Measurements from ENCODE around the gene UGGT1.

UGGT1 gene

DNA sequence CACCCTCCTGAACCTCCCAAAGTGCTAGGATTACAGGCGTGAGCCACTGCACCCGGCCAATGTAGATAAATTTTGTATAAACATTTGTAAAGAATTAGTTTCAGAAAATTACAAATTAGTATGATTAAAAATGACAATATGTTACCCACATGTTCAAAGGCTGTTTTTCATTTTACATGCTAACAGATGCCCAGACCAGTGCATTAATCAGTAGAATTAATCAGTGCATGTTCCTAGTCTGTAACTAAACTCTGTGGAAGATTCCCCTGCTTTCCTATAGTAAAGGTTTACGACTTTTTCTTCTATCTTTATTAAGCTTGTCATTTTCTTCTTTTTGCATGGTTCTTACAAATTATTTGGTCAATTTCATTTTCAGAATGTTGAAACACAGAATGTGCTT lies 65.8 kb downstream of the UGGT1 start:
- TF ChIP-seq, protein P1, sequence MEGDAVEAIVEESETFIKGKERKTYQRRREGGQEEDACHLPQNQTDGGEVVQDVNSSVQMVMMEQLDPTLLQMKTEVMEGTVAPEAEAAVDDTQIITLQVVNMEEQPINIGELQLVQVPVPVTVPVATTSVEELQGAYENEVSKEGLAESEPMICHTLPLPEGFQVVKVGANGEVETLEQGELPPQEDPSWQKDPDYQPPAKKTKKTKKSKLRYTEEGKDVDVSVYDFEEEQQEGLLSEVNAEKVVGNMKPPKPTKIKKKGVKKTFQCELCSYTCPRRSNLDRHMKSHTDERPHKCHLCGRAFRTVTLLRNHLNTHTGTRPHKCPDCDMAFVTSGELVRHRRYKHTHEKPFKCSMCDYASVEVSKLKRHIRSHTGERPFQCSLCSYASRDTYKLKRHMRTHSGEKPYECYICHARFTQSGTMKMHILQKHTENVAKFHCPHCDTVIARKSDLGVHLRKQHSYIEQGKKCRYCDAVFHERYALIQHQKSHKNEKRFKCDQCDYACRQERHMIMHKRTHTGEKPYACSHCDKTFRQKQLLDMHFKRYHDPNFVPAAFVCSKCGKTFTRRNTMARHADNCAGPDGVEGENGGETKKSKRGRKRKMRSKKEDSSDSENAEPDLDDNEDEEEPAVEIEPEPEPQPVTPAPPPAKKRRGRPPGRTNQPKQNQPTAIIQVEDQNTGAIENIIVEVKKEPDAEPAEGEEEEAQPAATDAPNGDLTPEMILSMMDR (IDR thresholded peaks at IDR 0.05; ENCODE audit: low read depth, low read length, poor library complexity, severe bottlenecking) = no peak
- no peak for TF ChIP-seq EZH2phosphoT487 (IDR thresholded peaks at IDR 0.05; ENCODE audit: borderline replicate concordance, low read length)
- H3K79me2 ChIP-seq (ENCODE audit: control insufficient read depth, low read length) = 0 out of 2 replicates have a peak, but pooled peaks cover 11% of the 10 kb centered on the region

DNA sequence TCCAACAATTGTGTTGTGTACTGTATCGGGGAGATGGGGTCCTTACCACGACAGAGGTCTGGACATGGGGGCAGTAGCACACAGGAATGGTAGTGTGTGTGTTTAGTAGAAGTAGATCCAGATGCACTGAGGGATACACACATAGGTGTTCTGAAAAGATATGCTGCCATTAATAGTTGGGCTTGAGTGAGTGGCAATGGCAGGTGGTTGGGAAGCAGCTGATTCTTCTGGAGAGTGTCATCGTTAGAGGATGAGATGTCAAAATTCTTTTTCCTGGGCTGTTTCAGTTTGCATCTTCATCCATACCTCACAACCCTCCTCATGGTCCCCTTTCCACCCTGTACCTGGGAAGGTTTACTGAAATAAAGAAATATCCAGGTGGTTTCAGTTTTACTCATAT lies 66.6 kb downstream of the UGGT1 start:
- H3F3A ChIP-seq (ENCODE audit: control insufficient read depth, insufficient read depth) = peaks cover 9% of the 10 kb centered on the region
- H3K9me2 ChIP-seq (replicated peaks; ENCODE audit: control insufficient read depth, low read length) = no peaks in the 10 kb centered on the region
- H3K4me3 ChIP-seq (ENCODE audit: low read length) = no peak overlapping the region
- H3K27ac ChIP-seq (ENCODE audit: low read depth, low read length) = no peak overlapping the region
- H4K20me1 ChIP-seq (ENCODE audit: control insufficient read depth, insufficient read depth, low read depth, low read length) = no peaks in the 10 kb centered on the region
- no peaks in the 10 kb centered on the region for H3K27me3 ChIP-seq (ENCODE audit: control insufficient read depth, low read length)
- no peak for TF ChIP-seq EZH2phosphoT487 (IDR thresholded peaks at IDR 0.05; ENCODE audit: borderline replicate concordance, low read length)
- TF ChIP-seq, protein P1 (IDR thresholded peaks at IDR 0.05; ENCODE audit: low read depth, low read length, poor library complexity, severe bottlenecking) = no peak
- H3K36me3 ChIP-seq (ENCODE audit: control insufficient read depth, low read length) = peaks cover 92% of the 10 kb centered on the region
- H3K4me2 ChIP-seq (ENCODE audit: low read length) = no peak overlapping the region
- peaks cover 47% of the 10 kb centered on the region for H3K4me1 ChIP-seq (ENCODE audit: control insufficient read depth, low read length)
- 0 out of 2 replicates have a peak, but pooled peaks cover 11% of the 10 kb centered on the region for H3K79me2 ChIP-seq (ENCODE audit: control insufficient read depth, low read length)
- no peaks in the 10 kb centered on the region for H3K9me3 ChIP-seq (ENCODE audit: control insufficient read depth, insufficient read depth, low read length)

More for the DNA sequence above, 65.8 kb downstream of the UGGT1 start:
- H3K4me2 ChIP-seq (ENCODE audit: low read length) = no peak overlapping the region
- H3K36me3 ChIP-seq (ENCODE audit: control insufficient read depth, low read length) = peaks cover 92% of the 10 kb centered on the region
- H4K20me1 ChIP-seq (ENCODE audit: control insufficient read depth, insufficient read depth, low read depth, low read length) = no peaks in the 10 kb centered on the region
- peaks cover 55% of the 10 kb centered on the region for H3K4me1 ChIP-seq (ENCODE audit: control insufficient read depth, low read length)
- H3F3A ChIP-seq (ENCODE audit: control insufficient read depth, insufficient read depth) = peaks cover 9% of the 10 kb centered on the region
- H3K27me3 ChIP-seq (ENCODE audit: control insufficient read depth, low read length) = no peaks in the 10 kb centered on the region
- H3K9me2 ChIP-seq (replicated peaks; ENCODE audit: control insufficient read depth, low read length) = no peaks in the 10 kb centered on the region
- H3K27ac ChIP-seq (ENCODE audit: low read depth, low read length) = peak overlapping the region; percentile 81
- no peaks in the 10 kb centered on the region for H3K9me3 ChIP-seq (ENCODE audit: control insufficient read depth, insufficient read depth, low read length)
- no peak overlapping the region; the same call in 1 of the 2 replicates for H3K4me3 ChIP-seq (ENCODE audit: low read length)

DNA sequence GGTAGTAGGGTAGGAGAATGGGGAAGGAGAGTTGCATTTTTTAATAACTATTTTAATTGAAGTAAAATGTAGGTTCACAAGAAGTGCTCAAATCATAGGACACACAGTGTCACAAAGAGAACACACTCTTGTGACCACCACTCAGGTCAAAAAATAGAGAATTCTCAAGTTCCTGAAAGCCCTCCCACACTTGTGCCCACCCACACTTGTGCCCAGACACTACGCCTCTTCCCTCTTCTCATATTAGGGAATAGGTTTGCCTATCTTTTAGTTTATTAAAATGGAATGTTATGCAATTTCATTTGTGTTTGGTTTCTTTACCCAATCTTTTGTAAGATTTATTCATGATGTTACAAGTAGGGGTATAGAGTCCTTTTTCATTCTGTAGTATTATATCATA lies 67.2 kb downstream of the UGGT1 start:
- Histone ChIP-seq H3K9me2 (replicated peaks; ENCODE audit: control insufficient read depth, low read length) (no peaks in the 10 kb centered on the region), H4K20me1 (ENCODE audit: control insufficient read depth, insufficient read depth, low read depth, low read length) (no peaks in the 10 kb centered on the region), H3K4me2 (ENCODE audit: low read length) (no peak overlapping the region), H3K79me2 (ENCODE audit: control insufficient read depth, low read length) (0 out of 2 replicates have a peak, but pooled peaks cover 11% of the 10 kb centered on the region), H3K9me3 (ENCODE audit: control insufficient read depth, insufficient read depth, low read length) (no peaks in the 10 kb centered on the region), H3K4me3 (ENCODE audit: low read length) (no peak overlapping the region), H3K4me1 (ENCODE audit: control insufficient read depth, low read length) (peaks cover 41% of the 10 kb centered on the region), H3K27me3 (ENCODE audit: control insufficient read depth, low read length) (no peaks in the 10 kb centered on the region), H3K36me3 (ENCODE audit: control insufficient read depth, low read length) (peaks cover 92% of the 10 kb centered on the region), H3K27ac (ENCODE audit: low read depth, low read length) (no peak overlapping the region), H3F3A (ENCODE audit: control insufficient read depth, insufficient read depth) (peaks cover 6% of the 10 kb centered on the region)
- TF ChIP-seq, protein P1 (IDR thresholded peaks at IDR 0.05; ENCODE audit: low read depth, low read length, poor library complexity, severe bottlenecking) = no peak
- TF ChIP-seq EZH2phosphoT487 (IDR thresholded peaks at IDR 0.05; ENCODE audit: borderline replicate concordance, low read length) = no peak

Data from DOHH2 (cell line).